ENCODE results near the gene OIT3.

DNA sequence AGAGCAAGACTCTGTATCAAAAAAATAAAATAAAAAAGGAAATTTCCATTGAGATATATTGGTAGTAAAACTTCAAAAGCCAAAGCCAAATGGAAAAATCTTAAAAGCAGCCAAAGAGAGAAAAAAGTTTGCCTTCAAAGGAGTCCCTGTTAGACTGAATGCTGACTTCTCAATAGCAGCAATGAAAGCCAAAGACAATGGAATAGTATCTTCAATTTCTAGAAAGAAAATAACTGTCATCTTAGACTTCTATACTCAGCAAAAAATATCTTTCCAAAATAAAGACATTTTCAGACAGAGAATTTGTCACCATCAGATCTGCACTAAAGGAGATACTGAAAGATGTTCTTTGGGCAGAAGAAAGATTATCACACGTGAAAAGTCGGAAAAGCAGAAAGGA is 14.3 kb upstream of the OIT3 start:
- TF ChIP-seq NFIC (IDR thresholded peaks at IDR 0.05) (no peak), YY1 (IDR thresholded peaks at IDR 0.05; ENCODE audit: low read depth) (no peak)
- TF ChIP-seq, protein P1, sequence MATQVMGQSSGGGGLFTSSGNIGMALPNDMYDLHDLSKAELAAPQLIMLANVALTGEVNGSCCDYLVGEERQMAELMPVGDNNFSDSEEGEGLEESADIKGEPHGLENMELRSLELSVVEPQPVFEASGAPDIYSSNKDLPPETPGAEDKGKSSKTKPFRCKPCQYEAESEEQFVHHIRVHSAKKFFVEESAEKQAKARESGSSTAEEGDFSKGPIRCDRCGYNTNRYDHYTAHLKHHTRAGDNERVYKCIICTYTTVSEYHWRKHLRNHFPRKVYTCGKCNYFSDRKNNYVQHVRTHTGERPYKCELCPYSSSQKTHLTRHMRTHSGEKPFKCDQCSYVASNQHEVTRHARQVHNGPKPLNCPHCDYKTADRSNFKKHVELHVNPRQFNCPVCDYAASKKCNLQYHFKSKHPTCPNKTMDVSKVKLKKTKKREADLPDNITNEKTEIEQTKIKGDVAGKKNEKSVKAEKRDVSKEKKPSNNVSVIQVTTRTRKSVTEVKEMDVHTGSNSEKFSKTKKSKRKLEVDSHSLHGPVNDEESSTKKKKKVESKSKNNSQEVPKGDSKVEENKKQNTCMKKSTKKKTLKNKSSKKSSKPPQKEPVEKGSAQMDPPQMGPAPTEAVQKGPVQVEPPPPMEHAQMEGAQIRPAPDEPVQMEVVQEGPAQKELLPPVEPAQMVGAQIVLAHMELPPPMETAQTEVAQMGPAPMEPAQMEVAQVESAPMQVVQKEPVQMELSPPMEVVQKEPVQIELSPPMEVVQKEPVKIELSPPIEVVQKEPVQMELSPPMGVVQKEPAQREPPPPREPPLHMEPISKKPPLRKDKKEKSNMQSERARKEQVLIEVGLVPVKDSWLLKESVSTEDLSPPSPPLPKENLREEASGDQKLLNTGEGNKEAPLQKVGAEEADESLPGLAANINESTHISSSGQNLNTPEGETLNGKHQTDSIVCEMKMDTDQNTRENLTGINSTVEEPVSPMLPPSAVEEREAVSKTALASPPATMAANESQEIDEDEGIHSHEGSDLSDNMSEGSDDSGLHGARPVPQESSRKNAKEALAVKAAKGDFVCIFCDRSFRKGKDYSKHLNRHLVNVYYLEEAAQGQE (IDR thresholded peaks at IDR 0.05; ENCODE audit: low read depth), result no peak
- TF ChIP-seq, protein P2, sequence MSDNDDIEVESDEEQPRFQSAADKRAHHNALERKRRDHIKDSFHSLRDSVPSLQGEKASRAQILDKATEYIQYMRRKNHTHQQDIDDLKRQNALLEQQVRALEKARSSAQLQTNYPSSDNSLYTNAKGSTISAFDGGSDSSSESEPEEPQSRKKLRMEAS (IDR thresholded peaks at IDR 0.05), result no peak
